MM.1S (cell line): ENCODE measurements around the gene FOXF2.

Source experiments
- DNase-seq: peaks from one replicate; pipeline ENCODE4 v3.0.0-alpha.2; 2015
- H2AFZ ChIP-seq: fragments of 300-600 bp; sonication (generic); 2 replicates; pipeline ENCODE4 v1.6.0; 2016; ENCODE audit warnings: antibody characterized with exemption, low read length
- H3F3A ChIP-seq: fragments of 300-600 bp; sonication (generic); 2 replicates; pipeline ENCODE4 v1.6.1; 2016; ENCODE audit warnings: mild to moderate bottlenecking, antibody characterized with exemption, low read length, moderate library complexity, mixed read lengths; ENCODE audit not compliant: insufficient read depth
- H3K27ac ChIP-seq: fragments of 300-600 bp; sonication (generic); 2 replicates; pipeline ENCODE4 v1.5.1; 2016; ENCODE audit warnings: mild to moderate bottlenecking, low read length
- H3K27me3 ChIP-seq: fragments of 300-600 bp; sonication (generic); replicated peaks from 2 replicates; pipeline ENCODE4 v1.6.0; 2016; ENCODE audit warnings: low read length; ENCODE audit not compliant: insufficient read depth
- H3K36me3 ChIP-seq: fragments of 300-600 bp; sonication (generic); replicated peaks from 2 replicates; pipeline ENCODE4 v1.6.1; 2016; ENCODE audit warnings: mild to moderate bottlenecking, low read length, mixed read lengths; ENCODE audit not compliant: insufficient read depth
- H3K4me1 ChIP-seq: fragments of 300-600 bp; sonication (generic); 2 replicates; pipeline ENCODE4 v1.6.1; 2016; ENCODE audit warnings: low read length, mixed read lengths
- H3K4me2 ChIP-seq: fragments of 300-600 bp; sonication (generic); 2 replicates; pipeline ENCODE4 v1.6.0; 2016; ENCODE audit warnings: low read depth, low read length
- H3K4me3 ChIP-seq: fragments of 300-600 bp; sonication (generic); 2 replicates; pipeline ENCODE4 v1.5.1; 2016; ENCODE audit warnings: low read length, mixed read lengths
- H3K79me2 ChIP-seq: fragments of 300-600 bp; sonication (generic); 2 replicates; pipeline ENCODE4 v1.6.1; 2016; ENCODE audit warnings: mixed run types, low read length, mixed read lengths
- H3K9ac ChIP-seq: fragments of 300-600 bp; sonication (generic); 2 replicates; pipeline ENCODE4 v1.6.1; 2016; ENCODE audit warnings: low read length, mixed read lengths
- H3K9me2 ChIP-seq: fragments of 300-600 bp; sonication (generic); replicated peaks from 2 replicates; pipeline ENCODE4 v1.6.1; 2016; ENCODE audit warnings: mild to moderate bottlenecking, low read length, mixed read lengths; ENCODE audit not compliant: insufficient read depth
- H3K9me3 ChIP-seq: fragments of 300-600 bp; sonication (generic); replicated peaks from 2 replicates; pipeline ENCODE4 v1.6.1; 2016; ENCODE audit warnings: mild to moderate bottlenecking, low read length, mixed read lengths; ENCODE audit not compliant: insufficient read depth
- H4K20me1 ChIP-seq: fragments of 300-600 bp; sonication (generic); 2 replicates; pipeline ENCODE4 v1.6.1; 2016; ENCODE audit warnings: mild to moderate bottlenecking, low read length, moderate library complexity, mixed read lengths; ENCODE audit not compliant: insufficient read depth
- CTCF ChIP-seq: fragments of 300-600 bp; sonication (generic); IDR thresholded peaks from 2 replicates; pipeline ENCODE4 v1.5.1; 2016; ENCODE audit warnings: antibody characterized with exemption, low read length, mixed read lengths
- EZH2 ChIP-seq: fragments of 300-600 bp; sonication (generic); optimal IDR thresholded peaks from 2 replicates; pipeline ENCODE3; 2017; ENCODE audit warnings: low read depth, mild to moderate bottlenecking, antibody characterized with exemption, low read length, mixed read lengths
- EZH2phosphoT487 ChIP-seq: fragments of 300-600 bp; sonication (generic); IDR thresholded peaks from 2 replicates; pipeline ENCODE4 v1.6.1; 2018; ENCODE audit warnings: antibody characterized with exemption, low read length

FOXF2 gene

GRCh38 chr6:1384549-1385128, 4.7 kb upstream of the FOXF2 start:
- Histone ChIP-seq H4K20me1 (no peaks in the 10 kb centered on the region), H3F3A (no peaks in the 10 kb centered on the region), H3K27ac (no peak overlapping the region), H3K36me3 (no peaks in the 10 kb centered on the region), H3K9me2 (no peaks in the 10 kb centered on the region), H3K79me2 (no peaks in the 10 kb centered on the region), H2AFZ (no peak overlapping the region), H3K9me3 (no peaks in the 10 kb centered on the region), H3K9ac (no peak overlapping the region), H3K4me1 (no peaks in the 10 kb centered on the region), H3K27me3 (peaks cover 89% of the 10 kb centered on the region), H3K4me2 (no peak overlapping the region), H3K4me3 (no peak overlapping the region)
- TF ChIP-seq CTCF, result no peak
- no peak for TF ChIP-seq EZH2
- TF ChIP-seq EZH2phosphoT487, result no peak
- DNase-seq, result no peak

GRCh38 chr6:1385129-1386037, 4.0 kb upstream of the FOXF2 start:
- Histone ChIP-seq H3F3A (no peaks in the 10 kb centered on the region), H3K9me2 (no peaks in the 10 kb centered on the region), H3K4me2 (no peak overlapping the region), H3K9me3 (no peaks in the 10 kb centered on the region), H4K20me1 (no peaks in the 10 kb centered on the region), H3K9ac (no peak overlapping the region), H3K4me3 (no peak overlapping the region), H3K36me3 (no peaks in the 10 kb centered on the region), H3K27me3 (peaks cover 82% of the 10 kb centered on the region), H3K27ac (no peak overlapping the region), H3K4me1 (no peaks in the 10 kb centered on the region), H2AFZ (no peak overlapping the region), H3K79me2 (no peaks in the 10 kb centered on the region)
- TF ChIP-seq EZH2phosphoT487 (no peak), EZH2 (no peak)
- DNase-seq, result no peak

DNA sequence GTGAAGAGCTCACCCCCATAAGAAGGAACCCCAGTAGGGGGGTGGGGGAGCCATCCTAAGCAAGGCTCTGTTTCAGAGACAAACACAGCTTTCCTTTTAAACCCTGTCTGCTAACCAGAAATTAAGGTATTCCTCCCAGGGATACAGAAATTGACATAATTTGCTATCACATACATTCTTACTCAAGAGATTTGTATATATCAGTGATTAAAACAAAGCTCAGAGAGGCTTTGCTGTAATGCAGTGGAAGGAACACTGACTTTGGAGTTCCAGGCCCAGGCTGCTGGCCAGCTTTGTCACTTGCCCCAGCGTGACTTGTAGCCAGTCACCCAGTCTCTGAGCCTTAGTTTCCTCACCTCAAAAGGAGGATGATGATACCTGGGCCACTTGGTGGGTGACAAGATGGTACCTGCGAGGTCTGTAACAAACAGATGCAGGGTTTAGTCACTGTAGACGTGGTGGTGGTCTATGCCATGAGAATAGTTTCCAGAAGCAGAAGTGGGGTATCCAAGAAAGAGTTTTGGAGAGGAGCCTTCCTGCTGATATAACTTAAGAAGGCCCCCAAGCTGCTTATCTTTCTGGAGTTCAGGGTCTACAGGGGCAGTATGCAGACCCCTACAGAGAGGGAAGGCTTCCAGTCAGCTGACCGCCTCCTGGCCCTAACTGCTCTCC, 3.2 kb upstream of the FOXF2 start:
- Histone ChIP-seq H4K20me1 (no peaks in the 10 kb centered on the region), H3K9ac (no peak overlapping the region), H3K27me3 (peaks cover 78% of the 10 kb centered on the region), H3K4me2 (no peak overlapping the region), H3K9me2 (no peaks in the 10 kb centered on the region), H2AFZ (no peak overlapping the region), H3K4me3 (no peak overlapping the region), H3K9me3 (no peaks in the 10 kb centered on the region), H3K79me2 (no peaks in the 10 kb centered on the region), H3K4me1 (no peaks in the 10 kb centered on the region), H3K36me3 (no peaks in the 10 kb centered on the region), H3F3A (no peaks in the 10 kb centered on the region), H3K27ac (no peak overlapping the region)
- TF ChIP-seq CTCF, result no peak
- TF ChIP-seq EZH2, result no peak
- TF ChIP-seq EZH2phosphoT487, result no peak
- no peak for DNase-seq
